ENCODE data around the gene LEO1. TPM values are rescaled to one million over a fixed set of nuclear protein-coding genes. Genes with fewer than 3 reads are reported as not detected.

LEO1 gene
- total and polyA plus RNA-seq, 2 of the 13 experiments (the other 11 are each of a cell fraction or from before 2014, with no cell fraction given): 17.0 to 60.3 TPM

DNA sequence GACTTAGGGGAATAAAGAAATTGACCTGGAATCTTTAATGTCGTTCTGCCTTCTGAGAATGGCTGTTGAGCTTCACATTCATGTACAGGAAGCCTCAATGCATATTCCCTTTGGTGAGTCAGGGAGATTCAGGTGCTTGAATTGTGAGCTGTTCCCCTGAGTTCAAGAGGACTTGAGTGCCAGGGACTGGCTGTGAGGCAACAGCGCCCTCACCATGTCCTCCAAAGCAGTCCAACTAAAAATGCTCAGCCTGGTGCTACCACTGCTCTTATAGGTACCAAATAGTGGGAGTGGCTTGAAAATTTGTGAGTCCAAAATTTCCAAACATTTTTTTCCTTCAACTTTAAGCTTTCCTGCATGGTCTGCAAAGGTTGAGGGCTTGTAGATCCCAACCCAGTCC, 54.1 kb downstream of the LEO1 start (continued):
- TF ChIP-seq, protein P1, sequence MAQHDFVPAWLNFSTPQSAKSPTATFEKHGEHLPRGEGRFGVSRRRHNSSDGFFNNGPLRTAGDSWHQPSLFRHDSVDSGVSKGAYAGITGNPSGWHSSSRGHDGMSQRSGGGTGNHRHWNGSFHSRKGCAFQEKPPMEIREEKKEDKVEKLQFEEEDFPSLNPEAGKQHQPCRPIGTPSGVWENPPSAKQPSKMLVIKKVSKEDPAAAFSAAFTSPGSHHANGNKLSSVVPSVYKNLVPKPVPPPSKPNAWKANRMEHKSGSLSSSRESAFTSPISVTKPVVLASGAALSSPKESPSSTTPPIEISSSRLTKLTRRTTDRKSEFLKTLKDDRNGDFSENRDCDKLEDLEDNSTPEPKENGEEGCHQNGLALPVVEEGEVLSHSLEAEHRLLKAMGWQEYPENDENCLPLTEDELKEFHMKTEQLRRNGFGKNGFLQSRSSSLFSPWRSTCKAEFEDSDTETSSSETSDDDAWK (CRISPR knock-in tag; IDR thresholded peaks at IDR 0.05): no peak
- TF ChIP-seq ZFP82 (CRISPR knock-in tag; IDR thresholded peaks at IDR 0.05; ENCODE audit: borderline replicate concordance) (no peak), ZFAT (CRISPR knock-in tag; conservative IDR thresholded peaks at IDR 0.05) (no peak), HNRNPH1 (optimal IDR thresholded peaks at IDR 0.05; ENCODE audit: low read depth, low read length) (no peak), RAD21 (CRISPR knock-in tag; IDR thresholded peaks at IDR 0.05) (peak; percentile 58), NR2F6 (IDR thresholded peaks at IDR 0.05) (no peak), NR2F6 (CRISPR knock-in tag; IDR thresholded peaks at IDR 0.05) (peak; percentile 10; the same call in 1 of the 2 replicates), SIN3A (IDR thresholded peaks at IDR 0.05; ENCODE audit: borderline replicate concordance, low read depth, low read length) (no peak), CAMTA2 (CRISPR knock-in tag; IDR thresholded peaks at IDR 0.05; ENCODE audit: borderline replicate concordance) (no peak), ZNF468 (CRISPR knock-in tag; IDR thresholded peaks at IDR 0.05) (no peak), CEBPG (CRISPR knock-in tag; IDR thresholded peaks at IDR 0.05) (no peak), ZC3H13 (CRISPR knock-in tag; IDR thresholded peaks at IDR 0.05) (no peak)
- TF ChIP-seq, protein P2, sequence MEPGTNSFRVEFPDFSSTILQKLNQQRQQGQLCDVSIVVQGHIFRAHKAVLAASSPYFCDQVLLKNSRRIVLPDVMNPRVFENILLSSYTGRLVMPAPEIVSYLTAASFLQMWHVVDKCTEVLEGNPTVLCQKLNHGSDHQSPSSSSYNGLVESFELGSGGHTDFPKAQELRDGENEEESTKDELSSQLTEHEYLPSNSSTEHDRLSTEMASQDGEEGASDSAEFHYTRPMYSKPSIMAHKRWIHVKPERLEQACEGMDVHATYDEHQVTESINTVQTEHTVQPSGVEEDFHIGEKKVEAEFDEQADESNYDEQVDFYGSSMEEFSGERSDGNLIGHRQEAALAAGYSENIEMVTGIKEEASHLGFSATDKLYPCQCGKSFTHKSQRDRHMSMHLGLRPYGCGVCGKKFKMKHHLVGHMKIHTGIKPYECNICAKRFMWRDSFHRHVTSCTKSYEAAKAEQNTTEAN (CRISPR knock-in tag; conservative IDR thresholded peaks at IDR 0.05): no peak
- TF ChIP-seq, protein P3, sequence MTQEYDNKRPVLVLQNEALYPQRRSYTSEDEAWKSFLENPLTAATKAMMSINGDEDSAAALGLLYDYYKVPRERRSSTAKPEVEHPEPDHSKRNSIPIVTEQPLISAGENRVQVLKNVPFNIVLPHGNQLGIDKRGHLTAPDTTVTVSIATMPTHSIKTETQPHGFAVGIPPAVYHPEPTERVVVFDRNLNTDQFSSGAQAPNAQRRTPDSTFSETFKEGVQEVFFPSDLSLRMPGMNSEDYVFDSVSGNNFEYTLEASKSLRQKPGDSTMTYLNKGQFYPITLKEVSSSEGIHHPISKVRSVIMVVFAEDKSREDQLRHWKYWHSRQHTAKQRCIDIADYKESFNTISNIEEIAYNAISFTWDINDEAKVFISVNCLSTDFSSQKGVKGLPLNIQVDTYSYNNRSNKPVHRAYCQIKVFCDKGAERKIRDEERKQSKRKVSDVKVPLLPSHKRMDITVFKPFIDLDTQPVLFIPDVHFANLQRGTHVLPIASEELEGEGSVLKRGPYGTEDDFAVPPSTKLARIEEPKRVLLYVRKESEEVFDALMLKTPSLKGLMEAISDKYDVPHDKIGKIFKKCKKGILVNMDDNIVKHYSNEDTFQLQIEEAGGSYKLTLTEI (CRISPR knock-in tag; conservative IDR thresholded peaks at IDR 0.05): no peak
- TF ChIP-seq, protein P4, sequence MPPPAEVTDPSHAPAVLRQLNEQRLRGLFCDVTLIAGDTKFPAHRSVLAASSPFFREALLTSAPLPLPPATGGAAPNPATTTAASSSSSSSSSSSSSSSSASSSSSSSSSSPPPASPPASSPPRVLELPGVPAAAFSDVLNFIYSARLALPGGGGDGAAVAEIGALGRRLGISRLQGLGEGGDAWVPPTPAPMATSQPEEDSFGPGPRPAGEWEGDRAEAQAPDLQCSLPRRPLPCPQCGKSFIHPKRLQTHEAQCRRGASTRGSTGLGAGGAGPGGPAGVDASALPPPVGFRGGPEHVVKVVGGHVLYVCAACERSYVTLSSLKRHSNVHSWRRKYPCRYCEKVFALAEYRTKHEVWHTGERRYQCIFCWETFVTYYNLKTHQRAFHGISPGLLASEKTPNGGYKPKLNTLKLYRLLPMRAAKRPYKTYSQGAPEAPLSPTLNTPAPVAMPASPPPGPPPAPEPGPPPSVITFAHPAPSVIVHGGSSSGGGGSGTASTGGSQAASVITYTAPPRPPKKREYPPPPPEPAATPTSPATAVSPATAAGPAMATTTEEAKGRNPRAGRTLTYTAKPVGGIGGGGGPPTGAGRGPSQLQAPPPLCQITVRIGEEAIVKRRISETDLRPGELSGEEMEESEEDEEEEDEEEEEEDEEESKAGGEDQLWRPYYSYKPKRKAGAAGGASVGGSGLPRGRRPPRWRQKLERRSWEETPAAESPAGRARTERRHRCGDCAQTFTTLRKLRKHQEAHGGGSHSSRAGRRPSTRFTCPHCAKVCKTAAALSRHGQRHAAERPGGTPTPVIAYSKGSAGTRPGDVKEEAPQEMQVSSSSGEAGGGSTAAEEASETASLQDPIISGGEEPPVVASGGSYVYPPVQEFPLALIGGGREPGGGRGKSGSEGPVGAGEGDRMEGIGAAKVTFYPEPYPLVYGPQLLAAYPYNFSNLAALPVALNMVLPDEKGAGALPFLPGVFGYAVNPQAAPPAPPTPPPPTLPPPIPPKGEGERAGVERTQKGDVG (CRISPR knock-in tag; IDR thresholded peaks at IDR 0.05; ENCODE audit: borderline replicate concordance): no peak
- TF ChIP-seq, protein P5, sequence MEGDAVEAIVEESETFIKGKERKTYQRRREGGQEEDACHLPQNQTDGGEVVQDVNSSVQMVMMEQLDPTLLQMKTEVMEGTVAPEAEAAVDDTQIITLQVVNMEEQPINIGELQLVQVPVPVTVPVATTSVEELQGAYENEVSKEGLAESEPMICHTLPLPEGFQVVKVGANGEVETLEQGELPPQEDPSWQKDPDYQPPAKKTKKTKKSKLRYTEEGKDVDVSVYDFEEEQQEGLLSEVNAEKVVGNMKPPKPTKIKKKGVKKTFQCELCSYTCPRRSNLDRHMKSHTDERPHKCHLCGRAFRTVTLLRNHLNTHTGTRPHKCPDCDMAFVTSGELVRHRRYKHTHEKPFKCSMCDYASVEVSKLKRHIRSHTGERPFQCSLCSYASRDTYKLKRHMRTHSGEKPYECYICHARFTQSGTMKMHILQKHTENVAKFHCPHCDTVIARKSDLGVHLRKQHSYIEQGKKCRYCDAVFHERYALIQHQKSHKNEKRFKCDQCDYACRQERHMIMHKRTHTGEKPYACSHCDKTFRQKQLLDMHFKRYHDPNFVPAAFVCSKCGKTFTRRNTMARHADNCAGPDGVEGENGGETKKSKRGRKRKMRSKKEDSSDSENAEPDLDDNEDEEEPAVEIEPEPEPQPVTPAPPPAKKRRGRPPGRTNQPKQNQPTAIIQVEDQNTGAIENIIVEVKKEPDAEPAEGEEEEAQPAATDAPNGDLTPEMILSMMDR (CRISPR knock-in tag; IDR thresholded peaks at IDR 0.05): peak; percentile 80
- TF ChIP-seq, protein P6, sequence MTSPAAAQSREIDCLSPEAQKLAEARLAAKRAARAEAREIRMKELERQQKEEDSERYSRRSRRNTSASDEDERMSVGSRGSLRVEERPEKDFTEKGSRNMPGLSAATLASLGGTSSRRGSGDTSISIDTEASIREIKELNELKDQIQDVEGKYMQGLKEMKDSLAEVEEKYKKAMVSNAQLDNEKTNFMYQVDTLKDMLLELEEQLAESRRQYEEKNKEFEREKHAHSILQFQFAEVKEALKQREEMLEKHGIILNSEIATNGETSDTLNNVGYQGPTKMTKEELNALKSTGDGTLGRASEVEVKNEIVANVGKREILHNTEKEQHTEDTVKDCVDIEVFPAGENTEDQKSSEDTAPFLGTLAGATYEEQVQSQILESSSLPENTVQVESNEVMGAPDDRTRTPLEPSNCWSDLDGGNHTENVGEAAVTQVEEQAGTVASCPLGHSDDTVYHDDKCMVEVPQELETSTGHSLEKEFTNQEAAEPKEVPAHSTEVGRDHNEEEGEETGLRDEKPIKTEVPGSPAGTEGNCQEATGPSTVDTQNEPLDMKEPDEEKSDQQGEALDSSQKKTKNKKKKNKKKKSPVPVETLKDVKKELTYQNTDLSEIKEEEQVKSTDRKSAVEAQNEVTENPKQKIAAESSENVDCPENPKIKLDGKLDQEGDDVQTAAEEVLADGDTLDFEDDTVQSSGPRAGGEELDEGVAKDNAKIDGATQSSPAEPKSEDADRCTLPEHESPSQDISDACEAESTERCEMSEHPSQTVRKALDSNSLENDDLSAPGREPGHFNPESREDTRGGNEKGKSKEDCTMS (CRISPR knock-in tag; conservative IDR thresholded peaks at IDR 0.05): no peak

Measured in HepG2 (cell line).